Activated CD4-positive, alpha-beta T cell treated with anti-CD3 and anti-CD28 coated beads, Interleukin-2, amount 10 ng/mL, durations not matched to agents 24 days and 14 days (primary cell): ENCODE data around the gene R3HDM4. TPM values are rescaled to one million over a fixed set of nuclear protein-coding genes. Genes with fewer than 3 reads are reported as not detected.
"Not testable (repeated sequence)": the region's sequence is repeated elsewhere in the genome, so short reads cannot be mapped to it uniquely, and the experiment has no call there.

ENCODE experiments used
- DNase-seq: peaks from one replicate; pipeline ENCODE4 v3.0.0; 2022
- H3K27ac Mint-ChIP-seq: one replicate; pipeline ENCODE4 v1.8.0; 2022; ENCODE audit warnings: mild to moderate bottlenecking, mixed read lengths
- H3K27me3 Mint-ChIP-seq: one replicate; pipeline ENCODE4 v1.8.0; 2022; ENCODE audit warnings: mixed read lengths
- H3K36me3 Mint-ChIP-seq: one replicate; pipeline ENCODE4 v1.8.0; 2022; ENCODE audit warnings: low read depth, mild to moderate bottlenecking, mixed read lengths
- H3K4me1 Mint-ChIP-seq: one replicate; pipeline ENCODE4 v1.8.0; 2021; ENCODE audit warnings: mixed read lengths
- H3K4me3 Mint-ChIP-seq: one replicate; pipeline ENCODE4 v1.8.0; 2022; ENCODE audit warnings: mild to moderate bottlenecking, moderate library complexity, mixed read lengths
- H3K9me3 Mint-ChIP-seq: one replicate; pipeline ENCODE4 v1.8.0; 2021; ENCODE audit warnings: mixed read lengths
- intact Hi-C: fragments of 100-400 bp; cut with micrococcal nuclease; formaldehyde crosslinking; loops from one replicate; pipeline ENCODE4 v1.15.1; 2023
- total RNA-seq: library from RNA; stranded (reverse); gene quantifications from 2 replicates; pipeline ENCODE4 v1.2.3, GENCODE V29; 2022

Gene R3HDM4
- total RNA-seq, 1 donor from 2014 or later, result 91.5 TPM

GRCh38 chr19:854549-854948 is 58.5 kb downstream of the R3HDM4 start:
- Mint-ChIP-seq H3K27me3 (peaks cover 14% of the 10 kb centered on the region), H3K4me1 (no peaks in the 10 kb centered on the region), H3K4me3 (no peak overlapping the region), H3K27ac (no peak overlapping the region), H3K9me3 (no peaks in the 10 kb centered on the region), H3K36me3 (no peaks in the 10 kb centered on the region)
- DNase-seq, result no peak
- intact Hi-C loops, result no loop called here

- H3K27ac Mint-ChIP-seq, intact Hi-C loops, H3K9me3 Mint-ChIP-seq: not testable (repeated sequence)
These were observed 59.3 kb downstream of the R3HDM4 start for GRCh38 chr19:853614-854220.

DNA sequence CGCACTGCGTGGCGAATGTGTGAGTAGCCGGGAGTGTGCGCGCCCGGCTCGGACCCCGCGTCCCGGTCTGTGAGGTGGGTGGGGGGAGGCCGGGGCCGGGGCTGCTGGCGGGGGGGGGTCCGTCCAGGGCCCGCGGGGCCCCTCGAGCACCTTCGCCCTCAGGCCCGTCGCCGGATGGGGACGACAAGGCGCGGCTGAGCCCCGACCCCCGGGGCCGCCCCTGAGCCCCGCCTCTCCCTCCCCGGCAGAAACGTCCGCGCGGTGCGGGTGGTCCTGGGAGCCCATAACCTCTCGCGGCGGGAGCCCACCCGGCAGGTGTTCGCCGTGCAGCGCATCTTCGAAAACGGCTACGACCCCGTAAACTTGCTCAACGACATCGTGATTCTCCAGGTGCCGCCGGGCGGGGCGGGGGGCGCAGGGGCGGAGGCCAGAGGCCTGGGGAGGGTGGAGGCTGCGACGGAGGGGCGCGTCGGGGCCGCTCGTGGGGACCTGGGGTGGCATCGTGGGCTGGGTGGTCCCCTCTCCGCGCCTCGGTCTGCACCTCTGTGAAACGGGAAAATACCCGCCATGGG is 59.9 kb downstream of the R3HDM4 start:
- no peak for DNase-seq
- H3K9me3 Mint-ChIP-seq, result no peaks in the 10 kb centered on the region
- intact Hi-C loops, result no loop called here
- no peaks in the 10 kb centered on the region for H3K36me3 Mint-ChIP-seq
- no peaks in the 10 kb centered on the region for H3K4me1 Mint-ChIP-seq
- H3K27me3 Mint-ChIP-seq, result peaks cover 10% of the 10 kb centered on the region
- H3K4me3 Mint-ChIP-seq, result no peak overlapping the region
- H3K27ac Mint-ChIP-seq, result no peak overlapping the region

More at GRCh38 chr19:853614-854220, 59.3 kb downstream of the R3HDM4 start:
- not testable (repeated sequence) for H3K4me3 Mint-ChIP-seq, H3K4me1 Mint-ChIP-seq, H3K36me3 Mint-ChIP-seq, DNase-seq
- H3K27me3 Mint-ChIP-seq, result peaks cover 13% of the 10 kb centered on the region

- Mint-ChIP-seq H3K27me3 (peaks cover 10% of the 10 kb centered on the region), H3K36me3 (no peaks in the 10 kb centered on the region), H3K9me3 (no peaks in the 10 kb centered on the region), H3K4me1 (no peaks in the 10 kb centered on the region), H3K27ac (no peak within 1 kb of the TSS), H3K4me3 (no peak within 1 kb of the TSS)
- no peak for DNase-seq
- intact Hi-C loops, result no loop called here
These were observed 60.6 kb downstream of the R3HDM4 start, which contains the start of gene ELANE for GRCh38 chr19:852136-853013. Gene ELANE (plus strand): TSS chr19:852303. CDS start chr19:852329, 26 bp downstream.

DNA sequence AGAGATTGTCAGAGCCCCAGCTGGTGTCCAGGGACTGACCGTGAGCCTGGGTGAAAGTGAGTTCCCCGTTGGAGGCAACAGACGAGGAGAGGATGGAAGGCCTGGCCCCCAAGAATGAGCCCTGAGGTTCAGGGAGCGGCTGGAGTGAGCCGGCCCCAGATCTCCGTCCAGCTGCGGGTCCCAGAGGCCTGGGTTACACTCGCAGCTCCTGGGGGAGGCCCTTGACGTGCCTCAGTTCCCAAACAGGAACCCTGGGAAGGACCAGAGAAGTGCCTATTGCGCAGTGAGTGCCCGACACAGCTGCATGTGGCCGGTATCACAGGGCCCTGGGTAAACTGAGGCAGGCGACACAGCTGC is 62.1 kb downstream of the R3HDM4 start:
- H3K4me1 Mint-ChIP-seq, result peaks cover 3% of the 10 kb centered on the region

GRCh38 chr19:850221-850978 is 62.6 kb downstream of the R3HDM4 start:
- Mint-ChIP-seq H3K27me3 (peaks cover 16% of the 10 kb centered on the region), H3K27ac (no peak overlapping the region), H3K9me3 (no peaks in the 10 kb centered on the region), H3K4me1 (peaks cover 3% of the 10 kb centered on the region), H3K4me3 (no peak overlapping the region), H3K36me3 (no peaks in the 10 kb centered on the region)
- DNase-seq, result no peak
- intact Hi-C loops, result no loop called here

More for the DNA sequence above, 62.1 kb downstream of the R3HDM4 start:
- peaks cover 12% of the 10 kb centered on the region for H3K27me3 Mint-ChIP-seq
- H3K27ac Mint-ChIP-seq, result no peak overlapping the region
- H3K4me3 Mint-ChIP-seq, result no peak overlapping the region
- H3K9me3 Mint-ChIP-seq, result no peaks in the 10 kb centered on the region
- intact Hi-C loops, result no loop called here
- no peaks in the 10 kb centered on the region for H3K36me3 Mint-ChIP-seq
- DNase-seq, result no peak

- H3K9me3 Mint-ChIP-seq, H3K4me3 Mint-ChIP-seq, H3K27ac Mint-ChIP-seq, intact Hi-C loops, DNase-seq, H3K4me1 Mint-ChIP-seq, H3K36me3 Mint-ChIP-seq: not testable (repeated sequence)
- H3K27me3 Mint-ChIP-seq, result peaks cover 19% of the 10 kb centered on the region
These were observed 63.8 kb downstream of the R3HDM4 start for GRCh38 chr19:849195-849594.

DNA sequence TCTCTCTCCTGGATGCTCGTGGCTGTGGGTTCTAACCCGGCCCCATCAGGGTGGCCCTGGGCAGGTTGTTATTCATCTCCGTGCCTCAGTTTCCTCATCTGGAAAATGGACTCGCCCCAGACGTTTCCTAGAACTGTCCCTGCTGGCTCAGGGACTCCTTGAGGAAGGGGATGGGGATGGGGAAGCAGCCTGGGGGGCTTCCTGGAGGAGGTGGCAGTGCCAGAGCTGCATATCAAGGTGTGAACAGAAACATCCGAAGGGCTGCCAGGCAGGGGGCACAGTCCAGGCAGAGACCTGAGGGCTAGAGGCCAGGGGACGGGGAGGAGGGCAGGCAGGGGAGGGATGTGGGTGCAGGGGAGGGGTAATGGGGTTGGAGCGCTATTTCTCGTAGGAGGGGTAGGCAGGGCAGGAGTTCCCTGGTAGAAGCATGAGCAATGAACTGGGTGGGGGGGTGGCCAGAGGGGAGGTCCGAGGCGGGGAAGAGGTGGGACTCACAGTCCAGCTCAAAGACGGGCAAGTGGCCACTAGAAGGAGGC is 64.6 kb downstream of the R3HDM4 start:
- Mint-ChIP-seq H3K9me3 (no peaks in the 10 kb centered on the region), H3K27ac (no peak overlapping the region), H3K4me3 (no peak overlapping the region), H3K36me3 (no peaks in the 10 kb centered on the region), H3K4me1 (peaks cover 3% of the 10 kb centered on the region), H3K27me3 (peaks cover 18% of the 10 kb centered on the region)
- DNase-seq, result no peak
- intact Hi-C loops, result no loop called here

Other genes with a start within 250 kb of the R3HDM4 start
- 7.2 and 7.7 TPM in 2 replicates for gene FSTL3, start 236.8 kb downstream of the R3HDM4 start, total RNA-seq
- not detected in 2 replicates for gene PRSS57, start 217.8 kb downstream of the R3HDM4 start, total RNA-seq
- gene PALM, start 204.3 kb downstream of the R3HDM4 start, total RNA-seq, result 0.24 TPM in 1 of 2 replicates, not detected in the other
- not detected in 2 replicates for gene MISP, start 162.1 kb downstream of the R3HDM4 start, total RNA-seq
- 789 and 832 TPM in 2 replicates for gene PTBP1, start 115.8 kb downstream of the R3HDM4 start, total RNA-seq
- gene PLPPR3, start 91.3 kb downstream of the R3HDM4 start, total RNA-seq, result not detected in 2 replicates
- gene AZU1, start 85.4 kb downstream of the R3HDM4 start, total RNA-seq, result not detected in 2 replicates
- gene PRTN3, start 72.2 kb downstream of the R3HDM4 start, total RNA-seq, result not detected in 2 replicates
- not detected in 2 replicates for gene ELANE, start 60.9 kb downstream of the R3HDM4 start, total RNA-seq
- 1.4 and 2.5 TPM in 2 replicates for gene CFD, start 53.6 kb downstream of the R3HDM4 start, total RNA-seq
- gene MED16, start 20.0 kb downstream of the R3HDM4 start, total RNA-seq, result 58.1 and 61.1 TPM in 2 replicates
- not detected in 2 replicates for gene RNU6-9, start 19.7 kb downstream of the R3HDM4 start, total RNA-seq
- gene KISS1R, start 4.1 kb upstream of the R3HDM4 start, total RNA-seq, result 12.9 and 16.8 TPM in 2 replicates
- 35.6 and 36.6 TPM in 2 replicates for gene ARID3A, start 12.8 kb upstream of the R3HDM4 start, total RNA-seq
- 104 and 111 TPM in 2 replicates for gene WDR18, start 71.1 kb upstream of the R3HDM4 start, total RNA-seq
- gene GRIN3B, start 87.2 kb upstream of the R3HDM4 start, total RNA-seq, result 0.07 TPM in 1 of 2 replicates, not detected in the other
- gene TMEM259, start 107.9 kb upstream of the R3HDM4 start, total RNA-seq, result 154 and 156 TPM in 2 replicates
- gene RNU6-2, start 108.3 kb upstream of the R3HDM4 start, total RNA-seq, result not detected in 2 replicates
- 112 TPM in 2 replicates for gene CNN2, start 113.4 kb upstream of the R3HDM4 start, total RNA-seq
- 15.8 TPM in 2 replicates for gene ABCA7, start 126.9 kb upstream of the R3HDM4 start, total RNA-seq
- gene ARHGAP45, start 153.9 kb upstream of the R3HDM4 start, total RNA-seq, result 176 and 183 TPM in 2 replicates
- gene POLR2E, start 182.2 kb upstream of the R3HDM4 start, total RNA-seq, result 273 and 274 TPM in 2 replicates
- 225 and 239 TPM in 2 replicates for gene GPX4, start 190.8 kb upstream of the R3HDM4 start, total RNA-seq